ENCODE data around the gene KLHL26. TPM values are rescaled to one million over a fixed set of nuclear protein-coding genes. Genes with fewer than 3 reads are reported as not detected.

KLHL26 gene
- total and polyA plus RNA-seq, 2 experiments from 2014 or later = 2.9 to 6.4 TPM

GRCh38 chr19:18672044-18672451 is 35.2 kb downstream of the KLHL26 start:
- TF ChIP-seq EZH2 (IDR thresholded peaks at IDR 0.05; ENCODE audit: insufficient read depth, poor library complexity, severe bottlenecking) (no peak), EZH2phosphoT487 (IDR thresholded peaks at IDR 0.05; ENCODE audit: insufficient read depth, low read depth) (no peak)
- in situ Hi-C loops (cut with MboI) = no loop called here
- H3K9me3 ChIP-seq (ENCODE audit: low read depth) = no peaks in the 10 kb centered on the region

GRCh38 chr19:18672606-18673337 is 35.9 kb downstream of the KLHL26 start:
- no peaks in the 10 kb centered on the region for H3F3A ChIP-seq (ENCODE audit: insufficient read depth)
- DNase-seq = peak; percentile 43
- no peak overlapping the region for H3K4me2 ChIP-seq (ENCODE audit: unreplicated experiment)
- H4K20me1 ChIP-seq (ENCODE audit: insufficient read depth) = no peaks in the 10 kb centered on the region
- in situ Hi-C loops (cut with MboI) = no loop called here
- H3K79me2 ChIP-seq (ENCODE audit: insufficient read depth) = no peaks in the 10 kb centered on the region
- peak overlapping the region; percentile 60; the same call in 1 of the 2 replicates for H2AFZ ChIP-seq
- H3K9me2 ChIP-seq (ENCODE audit: insufficient read depth) = no peaks in the 10 kb centered on the region
- no peak overlapping the region for H3K4me3 ChIP-seq
- no peak overlapping the region for H3K9ac ChIP-seq
- TF ChIP-seq EZH2 (IDR thresholded peaks at IDR 0.05; ENCODE audit: insufficient read depth, poor library complexity, severe bottlenecking) (no peak), EZH2phosphoT487 (IDR thresholded peaks at IDR 0.05; ENCODE audit: insufficient read depth, low read depth) (no peak)
- H3K27me3 ChIP-seq (replicated peaks; ENCODE audit: insufficient read depth) = no peaks in the 10 kb centered on the region
- H3K9me3 ChIP-seq (ENCODE audit: low read depth) = no peaks in the 10 kb centered on the region
- peaks cover 13% of the 10 kb centered on the region for H3K4me1 ChIP-seq (ENCODE audit: insufficient read depth)
- no peak overlapping the region for H3K27ac ChIP-seq
- 47 to 48% methylated on average over 13 of the region's 13 CpGs for WGBS, 2 experiments (ENCODE audit: low coverage in 1 of 2, low lambda C conversion rate in 2 of 2, missing lambda C conversion rate in 2 of 2)
- H3K36me3 ChIP-seq (ENCODE audit: low read depth) = no peaks in the 10 kb centered on the region

More at GRCh38 chr19:18672044-18672451, 35.2 kb downstream of the KLHL26 start:
- Histone ChIP-seq H3K27ac (no peak overlapping the region), H3K79me2 (ENCODE audit: insufficient read depth) (no peaks in the 10 kb centered on the region), H3K36me3 (ENCODE audit: low read depth) (no peaks in the 10 kb centered on the region), H3K4me3 (no peak overlapping the region), H3F3A (ENCODE audit: insufficient read depth) (no peaks in the 10 kb centered on the region), H3K4me2 (ENCODE audit: unreplicated experiment) (no peak overlapping the region), H4K20me1 (ENCODE audit: insufficient read depth) (no peaks in the 10 kb centered on the region), H2AFZ (0 out of 2 replicates have a peak overlapping the region, but pooled peaks have one; percentile 60), H3K27me3 (replicated peaks; ENCODE audit: insufficient read depth) (no peaks in the 10 kb centered on the region), H3K9me2 (ENCODE audit: insufficient read depth) (no peaks in the 10 kb centered on the region), H3K9ac (no peak overlapping the region), H3K4me1 (ENCODE audit: insufficient read depth) (peaks cover 6% of the 10 kb centered on the region; the same call in 1 of the 2 replicates)
- WGBS, 2 experiments (ENCODE audit: low coverage in 1 of 2, low lambda C conversion rate in 2 of 2, missing lambda C conversion rate in 2 of 2) = 30 to 46% methylated on average over 23 to 24 of the region's 24 CpGs
- DNase-seq = no peak

- H3K4me2 ChIP-seq (ENCODE audit: unreplicated experiment) = no peak overlapping the region
- no peaks in the 10 kb centered on the region for H3K79me2 ChIP-seq (ENCODE audit: insufficient read depth)
- H3K27ac ChIP-seq = no peak overlapping the region
- 72 to 74% methylated on average over 11 of the region's 11 CpGs for WGBS, 2 experiments (ENCODE audit: low coverage in 1 of 2, low lambda C conversion rate in 2 of 2, missing lambda C conversion rate in 2 of 2)
- H3K9ac ChIP-seq = no peak overlapping the region
- peaks cover 20% of the 10 kb centered on the region for H3K4me1 ChIP-seq (ENCODE audit: insufficient read depth)
- H3K36me3 ChIP-seq (ENCODE audit: low read depth) = no peaks in the 10 kb centered on the region
- no peaks in the 10 kb centered on the region for H3K9me3 ChIP-seq (ENCODE audit: low read depth)
- in situ Hi-C loops (cut with MboI) = no loop called here
- no peaks in the 10 kb centered on the region for H3K9me2 ChIP-seq (ENCODE audit: insufficient read depth)
- H3K27me3 ChIP-seq (replicated peaks; ENCODE audit: insufficient read depth) = no peaks in the 10 kb centered on the region
- H3F3A ChIP-seq (ENCODE audit: insufficient read depth) = no peaks in the 10 kb centered on the region
- H4K20me1 ChIP-seq (ENCODE audit: insufficient read depth) = no peaks in the 10 kb centered on the region
- no peak for DNase-seq
- H2AFZ ChIP-seq = no peak overlapping the region
- no peak overlapping the region for H3K4me3 ChIP-seq
- TF ChIP-seq EZH2phosphoT487 (IDR thresholded peaks at IDR 0.05; ENCODE audit: insufficient read depth, low read depth) = no peak
- TF ChIP-seq EZH2 (IDR thresholded peaks at IDR 0.05; ENCODE audit: insufficient read depth, poor library complexity, severe bottlenecking) = no peak
These were observed 37.8 kb downstream of the KLHL26 start for GRCh38 chr19:18674616-18675015.

- Histone ChIP-seq H3K4me3 (no peak overlapping the region), H3K27me3 (replicated peaks; ENCODE audit: insufficient read depth) (no peaks in the 10 kb centered on the region), H3K9me3 (ENCODE audit: low read depth) (no peaks in the 10 kb centered on the region), H3K4me2 (ENCODE audit: unreplicated experiment) (no peak overlapping the region), H3K4me1 (ENCODE audit: insufficient read depth) (peaks cover 20% of the 10 kb centered on the region), H2AFZ (no peak overlapping the region), H3K36me3 (ENCODE audit: low read depth) (no peaks in the 10 kb centered on the region), H3K9me2 (ENCODE audit: insufficient read depth) (no peaks in the 10 kb centered on the region), H3K9ac (no peak overlapping the region), H3F3A (ENCODE audit: insufficient read depth) (no peaks in the 10 kb centered on the region), H3K27ac (no peak overlapping the region), H3K79me2 (ENCODE audit: insufficient read depth) (no peaks in the 10 kb centered on the region), H4K20me1 (ENCODE audit: insufficient read depth) (no peaks in the 10 kb centered on the region)
- 57 to 62% methylated on average over 5 of the region's 5 CpGs for WGBS, 2 experiments (ENCODE audit: low coverage in 1 of 2, low lambda C conversion rate in 2 of 2, missing lambda C conversion rate in 2 of 2)
- TF ChIP-seq EZH2 (IDR thresholded peaks at IDR 0.05; ENCODE audit: insufficient read depth, poor library complexity, severe bottlenecking) (no peak), EZH2phosphoT487 (IDR thresholded peaks at IDR 0.05; ENCODE audit: insufficient read depth, low read depth) (no peak)
- in situ Hi-C loops (cut with MboI) = no loop called here
- peak; percentile 43 for DNase-seq
These were observed 39.0 kb downstream of the KLHL26 start for GRCh38 chr19:18675779-18676178.

All from GM23248 (cell line).